Activated CD8-positive, alpha-beta memory T cell treated with anti-CD3 and anti-CD28 coated beads for 36 hours (primary cell): ENCODE data around the gene ZMYND8. TPM values are rescaled to one million over a fixed set of nuclear protein-coding genes. Genes with fewer than 3 reads are reported as not detected.
"Not testable (repeated sequence)": the region's sequence is repeated elsewhere in the genome, so short reads cannot be mapped to it uniquely, and the experiment has no call there.

Source experiments
- CTCF ChIA-PET: fragments of 350-600 bp; sonication (Branson Sonifier 250); formaldehyde crosslinking; loops from one replicate; lab custom pipeline; 2021; ENCODE audit warnings: antibody characterized with exemption; lab: Charles Lee
- POLR2A ChIA-PET: fragments of 350-600 bp; sonication (Branson Sonifier 250); formaldehyde crosslinking; loops from one replicate; lab custom pipeline; 2021; ENCODE audit warnings: antibody characterized with exemption; lab: Charles Lee
- total RNA-seq, 2 experiments: library from RNA; stranded (reverse); gene quantifications; one replicate each; pipeline ENCODE4 v1.2.3, GENCODE V29; 2021

The ZMYND8 gene
- 10 to 100 TPM; 28.7 to 29.1 TPM for total RNA-seq

- ChIA-PET POLR2A (interaction anchor here (0.5 to 2.6 kb wide), 10 partner anchors 8 to 1332 kb away, joined by 3 to 12 read pairs (median 4); no protein-coding TSS in a partner anchor), CTCF (interaction anchor here (0.9 to 6.0 kb wide), 4 partner anchors 15 to 83 kb away, joined by 3 to 44 read pairs (median 21); no protein-coding TSS in a partner anchor)
Measured at GRCh38 chr20:47356526-47357295, at the start of gene ZMYND8. TSS of gene ZMYND8 (minus strand) at chr20:47356699. CDS start at chr20:47356670, 29 bp downstream.

- ChIA-PET CTCF (no interaction called here), POLR2A (no interaction called here)
Measured at GRCh38 chr20:47405775-47406325, 49.4 kb upstream of the ZMYND8 start.

DNA sequence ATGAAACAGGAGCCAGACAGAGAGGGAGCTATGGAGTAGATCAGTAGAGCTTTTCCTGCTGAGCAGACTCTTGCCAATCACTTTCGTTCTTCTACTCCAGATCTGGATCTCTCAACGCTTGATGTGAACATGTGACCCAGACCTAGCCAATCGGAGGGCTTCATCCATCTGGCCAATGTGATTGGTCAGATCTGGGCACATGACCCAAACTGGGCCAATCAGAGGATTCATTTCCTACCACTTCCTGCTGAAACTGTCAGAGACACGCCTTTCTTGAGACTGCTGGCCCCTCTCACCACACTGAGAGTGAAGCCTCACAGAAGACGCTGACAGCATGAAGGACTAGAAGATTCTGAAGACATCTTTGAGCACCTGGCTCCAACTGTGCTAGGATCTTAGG, 44.2 kb upstream of the ZMYND8 start:
- CTCF ChIA-PET, result interaction anchor here (0.7 kb wide), 1 partner anchor 242 kb away, joined by 3 read pairs; no protein-coding TSS in a partner anchor
- POLR2A ChIA-PET, result no interaction called here

DNA sequence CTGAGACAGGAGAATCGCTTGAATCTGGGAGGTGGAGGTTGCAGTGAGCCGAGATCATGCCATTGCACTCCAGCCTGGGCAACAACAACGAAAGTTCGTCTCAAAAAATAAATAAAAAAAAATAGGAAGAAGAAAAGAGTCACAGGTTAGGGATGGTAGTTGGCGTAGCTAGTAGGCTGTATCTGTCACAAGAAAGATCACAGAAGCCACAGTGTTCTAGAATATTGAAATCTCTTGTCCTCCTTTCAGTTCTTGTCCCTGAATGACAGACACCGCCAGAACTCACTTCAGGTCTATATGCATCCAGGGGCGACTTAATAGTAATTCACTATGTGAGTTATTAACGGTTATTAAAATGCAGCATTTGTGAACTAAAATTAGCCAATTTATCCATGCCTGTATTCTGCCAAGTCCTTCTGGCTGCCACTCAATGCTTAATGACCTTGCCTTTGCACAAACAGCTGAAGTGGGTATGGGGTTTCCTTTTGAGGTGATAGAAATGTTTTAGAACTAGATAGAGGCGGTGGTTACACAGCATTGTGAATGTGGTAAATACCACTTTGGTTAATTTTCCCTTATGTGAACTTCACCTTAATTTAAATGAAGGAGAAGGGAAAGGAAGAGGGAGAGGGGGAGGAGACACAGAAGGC, 41.3 kb upstream of the ZMYND8 start:
- ChIA-PET POLR2A (no interaction called here), CTCF (interaction anchor here (1.0 kb wide), 1 partner anchor 14 kb away, joined by 5 read pairs; no protein-coding TSS in a partner anchor)

DNA sequence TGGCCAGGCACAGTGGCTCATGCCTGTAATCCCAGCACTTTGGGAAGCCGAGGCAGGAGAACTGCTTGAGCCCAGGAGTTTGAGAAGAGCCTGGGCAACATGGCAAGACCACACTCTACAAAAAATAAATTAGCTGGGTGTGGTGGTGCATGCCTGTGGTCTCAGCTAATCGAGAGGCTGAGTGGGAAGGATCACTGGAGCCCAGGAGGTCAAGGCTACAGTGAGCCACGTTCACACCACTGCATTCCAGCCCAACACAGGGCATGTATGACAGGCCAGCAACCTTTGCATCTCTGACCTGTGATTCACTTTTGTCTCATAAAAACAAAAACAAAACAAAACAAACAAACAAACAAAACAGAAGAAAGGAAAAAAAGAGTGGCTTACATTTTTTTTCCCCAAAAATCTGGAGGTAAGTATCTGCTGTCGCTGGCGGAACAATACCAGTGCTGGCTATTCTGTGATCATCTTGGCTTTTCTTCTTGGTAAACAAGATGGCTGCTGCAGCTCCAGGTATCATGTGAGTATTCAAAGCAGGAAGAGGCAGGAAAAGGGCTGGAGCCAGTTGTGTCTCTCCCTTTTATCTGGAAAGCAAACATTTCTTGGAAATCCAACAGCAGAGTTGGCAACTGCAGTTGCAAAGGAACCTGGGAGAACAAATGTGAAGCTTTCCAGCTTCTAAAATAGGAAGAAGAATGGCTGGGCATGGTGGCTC, 40.4 kb upstream of the ZMYND8 start:
- ChIA-PET CTCF (interaction anchor here (1.0 to 1.3 kb wide), 2 partner anchors 13 kb away, joined by 5 to 6 read pairs; no protein-coding TSS in a partner anchor), POLR2A (no interaction called here)

DNA sequence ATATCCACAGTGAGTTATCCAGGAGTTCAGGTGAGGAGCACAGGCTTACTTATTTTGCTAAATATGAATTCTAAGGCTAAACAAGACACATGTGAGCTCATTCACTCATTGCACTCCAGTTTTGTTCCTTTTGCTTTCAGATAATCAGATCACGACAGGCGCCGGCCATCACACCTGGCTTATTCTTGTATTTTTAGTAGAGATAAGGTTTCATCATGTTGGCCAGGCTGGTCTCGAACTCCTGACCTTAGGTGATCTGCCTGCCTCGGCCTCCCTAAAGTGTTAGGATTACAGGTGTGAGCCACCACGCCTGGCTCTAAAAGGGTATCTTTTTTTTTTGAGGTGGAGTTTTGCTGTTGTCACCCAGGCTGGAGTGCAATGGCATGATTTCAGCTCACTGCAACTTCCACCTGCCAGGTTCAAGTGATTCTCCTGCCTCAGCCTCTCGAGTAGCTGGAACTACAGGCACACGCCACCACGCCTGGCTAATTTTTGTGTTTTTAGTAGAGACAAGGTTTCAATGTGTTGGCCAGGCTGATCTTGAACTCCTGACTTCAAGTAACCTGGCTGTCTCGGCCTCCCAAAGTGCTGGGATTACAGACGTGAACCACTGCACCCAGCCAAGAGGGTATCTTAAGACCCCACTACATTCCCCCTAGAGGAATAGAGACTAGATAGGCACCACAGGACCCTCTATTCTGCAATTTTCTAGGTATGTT, 37.5 kb upstream of the ZMYND8 start:
- POLR2A ChIA-PET, result interaction anchor here (0.6 kb wide), 1 partner anchor 151 kb away, joined by 6 read pairs; no protein-coding TSS in a partner anchor

DNA sequence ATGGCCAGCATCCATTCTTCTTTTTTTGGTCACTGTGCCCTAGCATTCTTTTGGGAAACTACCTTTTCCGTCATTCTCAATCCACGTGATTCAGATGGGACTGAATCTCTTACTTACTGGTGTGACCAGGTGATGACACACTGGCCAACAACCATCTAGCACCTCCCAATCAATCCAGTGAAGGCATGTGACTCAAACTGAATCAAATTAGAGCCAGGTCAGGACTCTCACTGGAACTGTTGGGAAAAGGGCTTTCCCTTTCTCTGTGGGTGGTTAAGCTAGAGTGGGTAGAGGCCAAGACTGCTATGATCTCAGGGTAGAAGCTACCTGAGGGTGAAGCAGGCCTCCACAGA, 36.2 kb upstream of the ZMYND8 start:
- CTCF ChIA-PET, result interaction anchor here (1.5 to 1.9 kb wide), 2 partner anchors 9 to 59 kb away, joined by 7 to 10 read pairs; no protein-coding TSS in a partner anchor
- POLR2A ChIA-PET, result interaction anchor here (0.6 to 0.9 kb wide), 2 partner anchors 23 to 124 kb away, joined by 5 to 6 read pairs; no protein-coding TSS in a partner anchor

More for the DNA sequence above, 37.5 kb upstream of the ZMYND8 start:
- CTCF ChIA-PET, result interaction anchor here (1.9 kb wide), 1 partner anchor 10 kb away, joined by 10 read pairs; no protein-coding TSS in a partner anchor

- CTCF ChIA-PET, result interaction anchor here (1.5 to 1.9 kb wide), 2 partner anchors 8 to 58 kb away, joined by 7 to 10 read pairs; no protein-coding TSS in a partner anchor
- POLR2A ChIA-PET, result interaction anchor here (0.6 to 0.9 kb wide), 2 partner anchors 22 to 187 kb away, joined by 3 to 6 read pairs; no protein-coding TSS in a partner anchor
Measured at GRCh38 chr20:47392015-47392720, 35.7 kb upstream of the ZMYND8 start.

DNA sequence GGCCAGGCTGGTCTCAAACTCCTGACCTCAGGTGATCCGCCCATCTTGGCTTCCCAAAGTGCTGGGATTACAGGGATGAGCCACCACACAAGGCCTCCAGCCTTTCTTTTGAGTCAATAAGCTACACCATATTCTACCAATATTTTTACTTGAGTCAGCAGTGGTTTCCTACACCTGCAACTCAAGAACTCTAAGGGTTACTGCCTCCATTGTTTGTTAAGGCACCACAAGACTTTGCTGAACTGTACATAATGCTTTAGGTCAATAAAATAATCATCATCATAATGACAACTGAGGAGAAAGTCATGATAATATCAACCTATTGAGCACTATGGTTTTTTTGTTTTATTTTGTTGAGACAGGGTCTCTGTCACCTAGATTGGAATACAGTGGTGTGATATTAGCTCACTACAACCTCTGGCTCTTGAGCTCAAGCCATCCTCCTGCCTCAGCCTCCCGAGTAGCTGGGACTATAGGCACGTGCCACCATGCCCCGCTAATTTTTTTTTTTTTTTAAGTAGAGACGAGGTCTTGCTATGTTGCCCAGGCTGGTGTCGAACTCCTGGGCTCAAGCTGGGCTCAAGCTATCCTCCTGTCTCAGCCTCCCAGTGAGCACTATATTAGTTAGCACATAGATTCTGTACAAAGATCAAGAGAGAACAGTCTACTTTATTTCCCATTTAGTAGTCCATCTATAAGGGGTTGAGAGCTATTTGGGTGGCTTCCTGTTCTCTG, 34.9 kb upstream of the ZMYND8 start:
- ChIA-PET CTCF (no interaction called here), POLR2A (interaction anchor here (0.6 kb wide), 1 partner anchor 188 kb away, joined by 3 read pairs; no protein-coding TSS in a partner anchor)

- CTCF ChIA-PET, result no interaction called here
Measured at GRCh38 chr20:47389867-47390347, 33.4 kb upstream of the ZMYND8 start.

GRCh38 chr20:47385968-47386367, 29.5 kb upstream of the ZMYND8 start:
- CTCF ChIA-PET, result interaction anchor here (1.9 to 11.5 kb wide), 2 partner anchors 112 to 278 kb away, joined by 8 to 213 read pairs; no protein-coding TSS in a partner anchor
- POLR2A ChIA-PET, result not testable (repeated sequence)

More at GRCh38 chr20:47389867-47390347, 33.4 kb upstream of the ZMYND8 start:
- POLR2A ChIA-PET, result interaction anchor here (0.7 kb wide), 1 partner anchor 40 kb away, joined by 4 read pairs; no protein-coding TSS in a partner anchor

- ChIA-PET POLR2A (interaction anchor here (0.6 to 2.2 kb wide), 4 partner anchors 104 to 113 kb away, joined by 3 to 13 read pairs (median 4); no protein-coding TSS in a partner anchor), CTCF (interaction anchor here (0.7 to 11.5 kb wide), 27 partner anchors 10 to 1066 kb away, joined by 3 to 213 read pairs (median 7); partner anchors contain the start of gene ZMYND8)
Measured at GRCh38 chr20:47382746-47383415, 26.4 kb upstream of the ZMYND8 start.

GRCh38 chr20:47380481-47380880, 24.0 kb upstream of the ZMYND8 start:
- ChIA-PET CTCF (interaction anchor here (1.4 to 11.5 kb wide), 2 partner anchors 10 to 107 kb away, joined by 4 to 213 read pairs; no protein-coding TSS in a partner anchor), POLR2A (interaction anchor here (0.6 kb wide), 1 partner anchor 62 kb away, joined by 4 read pairs; no protein-coding TSS in a partner anchor)

GRCh38 chr20:47379433-47380150, 23.1 kb upstream of the ZMYND8 start:
- POLR2A ChIA-PET, result no interaction called here
- CTCF ChIA-PET, result interaction anchor here (1.4 to 11.5 kb wide), 2 partner anchors 13 to 106 kb away, joined by 3 to 213 read pairs; no protein-coding TSS in a partner anchor
